OCI-LY7 (cell line): ENCODE data around the gene VPS39. TPM values are rescaled to one million over a fixed set of nuclear protein-coding genes. Genes with fewer than 3 reads are reported as not detected.

ENCODE experiments used
- BruUV-seq: library from RNA; stranded (reverse); fragments of 400-500 nt; replicated peaks from 2 replicates; lab custom pipeline; 2021; lab: Mats Ljungman, UMichigan
- CTCF ChIA-PET: fragments of 300-600 bp; sonication (Branson Sonifier 250); formaldehyde crosslinking; loops from one replicate; lab custom pipeline; 2022; ENCODE audit warnings: antibody characterized with exemption; ENCODE audit not compliant: unreplicated experiment; lab: Charles Lee
- POLR2A ChIA-PET: fragments of 300-600 bp; sonication (Branson Sonifier 250); formaldehyde crosslinking; loops from one replicate; lab custom pipeline; 2022; ENCODE audit warnings: antibody characterized with exemption; lab: Charles Lee
- DNase-seq: peaks from one replicate; pipeline ENCODE4 v3.0.0-alpha.2; 2015; ENCODE audit warnings: low spot score
- H2AFZ ChIP-seq: fragments of 200-600 bp; sonication (generic), shearing (Covaris generic); 2 replicates; pipeline ENCODE4 v1.6.1; 2014; ENCODE audit warnings: mild to moderate bottlenecking, antibody characterized with exemption, low read length, moderate library complexity
- H3K27ac ChIP-seq: fragments of 200-600 bp; sonication (generic); 2 replicates; pipeline ENCODE4 v1.5.1; 2014; ENCODE audit warnings: mixed run types, low read depth, mild to moderate bottlenecking, moderate library complexity, low read length, inconsistent platforms; ENCODE audit not compliant: poor library complexity, severe bottlenecking
- H3K36me3 ChIP-seq: fragments of 200-600 bp; sonication (generic); 2 replicates; pipeline ENCODE4 v1.6.1; 2014; ENCODE audit warnings: mild to moderate bottlenecking, antibody characterized with exemption, low read length, moderate library complexity, mixed read lengths; ENCODE audit not compliant: insufficient read depth
- H3K4me1 ChIP-seq: fragments of 200-600 bp; sonication (generic); 2 replicates; pipeline ENCODE4 v1.5.1; 2014; ENCODE audit warnings: mild to moderate bottlenecking, low read length; ENCODE audit not compliant: insufficient read depth, poor library complexity, severe bottlenecking
- H3K4me2 ChIP-seq: fragments of 200-600 bp; sonication (generic); 2 replicates; pipeline ENCODE4 v1.6.1; 2014; ENCODE audit warnings: mild to moderate bottlenecking, low read length
- H3K4me3 ChIP-seq: fragments of 200-600 bp; sonication (generic); 2 replicates; pipeline ENCODE4 v1.5.1; 2014; ENCODE audit warnings: mild to moderate bottlenecking, low read depth, low read length; ENCODE audit not compliant: poor library complexity, severe bottlenecking
- H3K79me2 ChIP-seq: fragments of 200-600 bp; sonication (generic); 2 replicates; pipeline ENCODE4 v1.6.1; 2016; ENCODE audit warnings: low read depth, mild to moderate bottlenecking, low read length, moderate library complexity, mixed read lengths; ENCODE audit not compliant: insufficient read depth
- H3K9me2 ChIP-seq: fragments of 200-600 bp; sonication (generic); 2 replicates; pipeline ENCODE4 v1.6.1; 2016; ENCODE audit warnings: mild to moderate bottlenecking, low read length, mixed read lengths; ENCODE audit not compliant: insufficient read depth
- H3K9me3 ChIP-seq: fragments of 200-600 bp; sonication (generic); 2 replicates; pipeline ENCODE4 v1.6.1; 2014; ENCODE audit warnings: mild to moderate bottlenecking, mixed run types, low read length, mixed read lengths
- H4K20me1 ChIP-seq: fragments of 200-600 bp; sonication (generic); 2 replicates; pipeline ENCODE4 v1.6.1; 2014; ENCODE audit warnings: mild to moderate bottlenecking, antibody characterized with exemption, low read length, moderate library complexity, mixed read lengths; ENCODE audit not compliant: insufficient read depth
- EZH2phosphoT487 ChIP-seq: fragments of 200-600 bp; sonication (generic); IDR thresholded peaks from 2 replicates; pipeline ENCODE4 v1.6.1; 2018; ENCODE audit warnings: low read depth, borderline replicate concordance, mild to moderate bottlenecking, mixed run types, antibody characterized with exemption, low read length, moderate library complexity, mixed read lengths
- intact Hi-C: fragments of 100-400 bp; cut with micrococcal nuclease; formaldehyde crosslinking; loops from one replicate; pipeline ENCODE4 v1.10.0; 2022; ENCODE audit not compliant: unreplicated experiment
- total RNA-seq, 2 experiments: library from RNA; depleted of rRNA in 1 of 2; stranded (reverse); fragments of >200 nt in 1 of 2; shearing (Covaris generic) in 1 of 2; gene quantifications; 2 replicates each; pipeline ENCODE4 v1.2.3, GENCODE V29; 2014 to 2022
- TF ChIP-seq, protein P1 (sequence below): fragments of 200-600 bp; sonication (generic); conservative IDR thresholded peaks from 2 replicates; pipeline ENCODE4 v1.5.1; 2014; ENCODE audit warnings: mild to moderate bottlenecking, antibody characterized with exemption, low read length, moderate library complexity, mixed read lengths

Gene VPS39
- total RNA-seq, 2 experiments from 2014 or later, result 25.1 to 60.5 TPM

DNA sequence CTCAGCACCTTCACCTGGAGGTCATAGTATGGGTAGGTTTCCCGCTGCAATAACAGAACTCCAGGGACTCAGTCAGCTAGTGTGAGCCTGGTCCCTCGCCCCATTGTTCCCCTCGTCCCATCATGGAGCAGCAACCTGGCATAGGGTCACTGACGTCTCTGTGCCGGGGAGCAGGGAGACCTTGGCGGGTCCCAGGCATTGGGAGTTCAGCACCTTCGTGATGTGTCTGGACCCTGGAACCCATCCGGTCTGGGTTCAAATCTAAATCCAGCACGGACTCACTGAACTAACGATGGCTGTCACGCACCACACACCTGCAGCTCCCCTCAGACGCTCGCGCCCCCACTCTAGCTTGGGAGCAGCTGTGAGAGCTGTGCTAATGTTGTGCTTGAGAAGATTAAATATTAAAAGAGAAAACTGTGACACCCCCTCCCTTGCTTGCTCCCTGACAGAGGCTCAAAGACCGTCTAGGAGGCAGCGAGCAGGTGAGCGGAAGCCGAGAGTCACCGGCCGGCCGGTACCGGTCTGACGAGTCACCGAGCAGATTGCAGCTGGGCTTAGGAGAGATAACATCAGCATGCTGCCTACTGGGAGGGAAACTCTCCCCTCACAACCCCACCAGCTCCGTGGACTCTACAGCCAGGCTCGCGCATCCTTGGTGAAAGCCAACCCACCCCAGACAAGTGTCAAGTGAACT lies 52.4 kb downstream of the VPS39 start:
- DNase-seq, result no peak
- POLR2A ChIA-PET, result no interaction called here
- Histone ChIP-seq H4K20me1 (no peaks in the 10 kb centered on the region), H3K79me2 (no peaks in the 10 kb centered on the region), H3K9me3 (no peaks in the 10 kb centered on the region), H3K4me1 (no peaks in the 10 kb centered on the region), H3K9me2 (no peaks in the 10 kb centered on the region), H3K36me3 (peaks cover 19% of the 10 kb centered on the region; the same call in 1 of the 2 replicates), H3K27ac (no peak overlapping the region), H3K4me3 (no peak overlapping the region), H2AFZ (no peak overlapping the region), H3K4me2 (no peak overlapping the region)
- no TSS peak for BruUV-seq
- intact Hi-C loops, result no loop called here
- no peak for TF ChIP-seq EZH2phosphoT487
- TF ChIP-seq, protein P1, sequence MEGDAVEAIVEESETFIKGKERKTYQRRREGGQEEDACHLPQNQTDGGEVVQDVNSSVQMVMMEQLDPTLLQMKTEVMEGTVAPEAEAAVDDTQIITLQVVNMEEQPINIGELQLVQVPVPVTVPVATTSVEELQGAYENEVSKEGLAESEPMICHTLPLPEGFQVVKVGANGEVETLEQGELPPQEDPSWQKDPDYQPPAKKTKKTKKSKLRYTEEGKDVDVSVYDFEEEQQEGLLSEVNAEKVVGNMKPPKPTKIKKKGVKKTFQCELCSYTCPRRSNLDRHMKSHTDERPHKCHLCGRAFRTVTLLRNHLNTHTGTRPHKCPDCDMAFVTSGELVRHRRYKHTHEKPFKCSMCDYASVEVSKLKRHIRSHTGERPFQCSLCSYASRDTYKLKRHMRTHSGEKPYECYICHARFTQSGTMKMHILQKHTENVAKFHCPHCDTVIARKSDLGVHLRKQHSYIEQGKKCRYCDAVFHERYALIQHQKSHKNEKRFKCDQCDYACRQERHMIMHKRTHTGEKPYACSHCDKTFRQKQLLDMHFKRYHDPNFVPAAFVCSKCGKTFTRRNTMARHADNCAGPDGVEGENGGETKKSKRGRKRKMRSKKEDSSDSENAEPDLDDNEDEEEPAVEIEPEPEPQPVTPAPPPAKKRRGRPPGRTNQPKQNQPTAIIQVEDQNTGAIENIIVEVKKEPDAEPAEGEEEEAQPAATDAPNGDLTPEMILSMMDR, result no peak
- CTCF ChIA-PET, result interaction anchor here (1.3 kb wide), 1 partner anchor 15 kb away, joined by 3 read pairs; no protein-coding TSS in a partner anchor

DNA sequence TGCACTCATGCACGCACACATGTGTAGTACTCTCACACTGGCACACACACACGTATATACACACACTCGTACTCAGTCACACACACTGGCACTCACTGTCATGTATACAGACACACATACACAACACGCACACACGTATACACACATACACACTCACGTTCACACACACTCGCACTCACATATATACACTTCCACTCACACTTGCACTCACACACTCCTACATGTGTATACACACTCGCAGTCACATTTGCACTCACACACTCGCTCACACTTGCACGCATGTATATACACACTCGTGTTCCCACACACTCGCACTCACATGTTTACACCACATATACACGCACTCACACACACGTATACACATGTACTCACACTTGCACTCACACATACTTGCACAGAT lies 53.1 kb downstream of the VPS39 start:
- no TSS peak for BruUV-seq
- no peaks in the 10 kb centered on the region for H4K20me1 ChIP-seq
- no peak overlapping the region for H3K27ac ChIP-seq
- peaks cover 11% of the 10 kb centered on the region; the same call in 1 of the 2 replicates for H3K36me3 ChIP-seq
- H3K9me2 ChIP-seq, result no peaks in the 10 kb centered on the region
- no peak overlapping the region for H3K4me2 ChIP-seq
- H3K9me3 ChIP-seq, result no peaks in the 10 kb centered on the region
- DNase-seq, result no peak
- intact Hi-C loops, result no loop called here
- TF ChIP-seq, protein P1, result no peak
- TF ChIP-seq EZH2phosphoT487, result no peak
- H3K4me1 ChIP-seq, result no peaks in the 10 kb centered on the region
- H3K79me2 ChIP-seq, result no peaks in the 10 kb centered on the region
- no peak overlapping the region for H2AFZ ChIP-seq
- ChIA-PET POLR2A (no interaction called here), CTCF (no interaction called here)
- H3K4me3 ChIP-seq, result no peak overlapping the region

DNA sequence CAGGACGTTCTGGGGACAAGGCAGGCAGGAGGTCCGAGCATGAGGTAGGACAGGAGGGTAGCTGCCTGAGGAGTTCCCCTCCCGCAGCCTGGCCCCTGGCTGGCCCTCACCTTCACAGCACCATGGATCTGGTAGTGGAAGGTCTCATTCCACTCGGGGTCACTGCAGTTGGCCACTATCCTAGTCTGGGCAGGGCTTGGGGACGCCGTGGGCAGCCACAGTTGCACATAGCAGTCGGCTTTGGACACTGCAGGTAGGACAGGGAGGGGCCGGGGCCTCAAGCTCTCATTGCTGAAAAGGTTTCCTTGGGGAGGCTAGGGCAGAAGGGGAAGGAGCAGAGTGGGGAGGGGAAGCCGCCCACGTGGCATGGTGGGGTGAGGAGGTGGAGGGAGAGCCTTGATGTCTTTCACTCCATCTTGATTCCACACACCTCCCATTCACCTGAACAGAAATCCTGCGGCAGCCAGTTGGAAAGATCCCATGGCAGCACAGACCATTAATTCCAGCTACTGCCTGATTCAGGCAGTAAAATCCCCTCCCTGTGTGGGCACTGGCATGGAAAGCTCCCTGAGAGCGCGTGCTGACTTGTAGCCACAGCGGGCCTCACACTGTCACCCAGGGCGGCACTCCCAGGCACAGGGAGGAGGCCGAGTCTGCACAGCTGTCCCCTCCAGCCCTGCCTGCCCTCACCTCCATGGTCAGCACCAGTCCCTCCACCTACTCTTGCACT lies 53.7 kb downstream of the VPS39 start:
- H3K4me1 ChIP-seq, result no peaks in the 10 kb centered on the region
- no peaks in the 10 kb centered on the region for H4K20me1 ChIP-seq
- H3K79me2 ChIP-seq, result no peaks in the 10 kb centered on the region
- BruUV-seq, result no TSS peak
- H3K27ac ChIP-seq, result no peak overlapping the region
- no peak for TF ChIP-seq EZH2phosphoT487
- DNase-seq, result no peak
- H2AFZ ChIP-seq, result no peak overlapping the region
- ChIA-PET CTCF (no interaction called here), POLR2A (no interaction called here)
- no peak overlapping the region for H3K4me3 ChIP-seq
- no peak overlapping the region for H3K4me2 ChIP-seq
- intact Hi-C loops, result no loop called here
- no peaks in the 10 kb centered on the region for H3K9me2 ChIP-seq
- peaks cover 5% of the 10 kb centered on the region; the same call in 1 of the 2 replicates for H3K36me3 ChIP-seq
- H3K9me3 ChIP-seq, result no peaks in the 10 kb centered on the region
